GM18505 (cell line): ENCODE results near the gene PNPLA3.

Source experiments
- ATAC-seq: cut with Tn5 transposase; IDR thresholded peaks from one replicate; pipeline ENCODE4 v1.9.1; 2021; ENCODE audit not compliant: unreplicated experiment
- POLR2A ChIP-seq: IDR thresholded peaks from 4 replicates; pipeline ENCODE4 v1.6.1; 2011; ENCODE audit warnings: borderline replicate concordance; ENCODE audit not compliant: insufficient read depth, insufficient read length; ENCODE audit errors: extremely low read depth

The PNPLA3 gene

GRCh38 chr22:43972931-43973462 is 49.4 kb downstream of the PNPLA3 start:
- TF ChIP-seq POLR2A, result no peak
- no peak for ATAC-seq

DNA sequence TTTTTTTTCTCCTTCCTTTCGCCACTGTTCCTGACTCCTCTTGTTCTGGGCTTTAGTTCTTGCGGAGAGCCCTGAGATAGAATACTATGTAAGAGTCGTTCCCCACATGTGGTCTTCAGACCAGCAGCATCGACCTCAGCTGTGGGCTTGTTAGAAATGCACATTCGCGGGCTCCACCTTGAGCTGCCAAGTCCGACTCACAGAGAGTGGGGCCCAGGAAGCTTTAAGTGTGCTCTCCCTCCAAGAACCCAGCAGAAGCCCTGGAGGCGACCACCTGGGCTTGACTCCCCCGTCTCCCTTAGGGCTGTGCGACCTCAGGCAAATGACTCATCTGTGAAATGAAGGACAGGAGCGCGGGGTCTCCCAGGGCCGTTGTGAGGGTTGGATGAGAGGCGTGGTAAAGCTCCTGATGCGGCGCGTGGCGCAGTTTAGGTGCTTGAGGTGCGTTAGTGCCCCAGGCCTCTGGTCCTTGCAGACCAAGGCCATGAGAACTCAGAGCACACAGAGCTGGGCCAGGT is 50.5 kb downstream of the PNPLA3 start:
- TF ChIP-seq POLR2A, result no peak

GRCh38 chr22:43975041-43975440 is 51.4 kb downstream of the PNPLA3 start:
- ATAC-seq, result no peak
- no peak for TF ChIP-seq POLR2A

More for the DNA sequence above, 50.5 kb downstream of the PNPLA3 start:
- ATAC-seq, result no peak

- no peak for ATAC-seq
Measured at GRCh38 chr22:43976861-43977795, 53.5 kb downstream of the PNPLA3 start.

DNA sequence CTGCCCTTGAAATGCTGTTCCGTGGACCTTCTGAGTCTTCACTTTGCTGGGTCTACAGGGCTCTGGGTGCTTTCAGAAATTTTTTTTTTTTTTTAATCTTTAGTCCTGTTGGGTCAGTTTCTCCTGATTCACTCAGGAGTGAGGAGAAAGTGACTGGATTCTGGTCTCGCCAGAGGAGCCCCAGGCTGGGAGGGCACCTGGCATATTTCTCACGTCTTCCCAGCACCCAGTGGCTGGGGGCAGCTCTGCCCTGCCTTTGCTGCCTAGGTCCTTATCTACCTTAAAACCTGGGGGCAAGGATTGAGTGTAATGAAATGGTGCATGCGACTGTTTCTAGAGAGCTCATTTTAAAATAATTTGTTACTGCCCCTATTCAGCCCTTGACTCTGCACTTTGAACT is 55.0 kb downstream of the PNPLA3 start:
- no peak for ATAC-seq
- TF ChIP-seq POLR2A, result no peak

More at GRCh38 chr22:43976861-43977795, 53.5 kb downstream of the PNPLA3 start:
- no peak for TF ChIP-seq POLR2A

DNA sequence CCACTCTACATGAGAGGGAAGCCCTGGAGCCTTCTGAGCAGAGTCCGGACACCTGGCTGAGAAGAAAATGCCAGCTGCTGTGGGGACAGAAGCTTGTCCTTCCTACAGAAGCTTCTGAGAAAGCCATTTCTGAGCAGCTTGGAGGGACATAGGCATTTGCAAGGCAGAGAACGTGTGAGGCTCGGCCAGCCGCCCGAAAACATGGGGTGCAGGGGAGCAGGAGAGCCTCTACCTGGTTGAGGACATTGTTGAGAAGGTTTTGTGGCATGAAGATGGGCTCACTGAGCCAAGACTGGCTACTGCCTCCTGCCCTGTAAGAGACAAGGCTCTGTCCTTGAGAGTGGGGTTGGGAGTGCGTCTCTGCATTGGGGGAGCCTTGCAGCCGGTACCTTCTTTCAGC is 57.0 kb downstream of the PNPLA3 start:
- no peak for TF ChIP-seq POLR2A
- ATAC-seq, result no peak

GRCh38 chr22:43980996-43981395 is 57.4 kb downstream of the PNPLA3 start:
- no peak for ATAC-seq
- TF ChIP-seq POLR2A, result no peak

DNA sequence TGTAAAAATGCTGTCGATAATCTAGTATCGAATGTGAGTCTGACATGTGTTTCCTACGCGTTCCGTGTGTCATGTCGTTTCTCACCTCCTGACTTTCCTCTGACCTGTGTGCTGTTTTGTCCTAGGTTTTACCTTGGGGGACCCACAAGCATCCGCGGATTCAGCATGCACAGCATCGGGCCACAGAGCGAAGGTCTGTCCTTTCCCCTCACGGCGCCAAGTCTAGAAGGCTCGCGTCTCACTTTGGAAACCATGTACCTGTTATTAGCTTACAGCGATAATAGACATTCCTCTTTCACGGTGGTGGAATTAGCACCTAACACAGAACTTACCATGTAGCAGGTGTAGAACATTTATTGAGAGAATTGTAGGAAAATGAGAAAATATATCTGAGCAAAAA is 60.2 kb downstream of the PNPLA3 start:
- TF ChIP-seq POLR2A, result no peak
- ATAC-seq, result no peak

- no peak for TF ChIP-seq POLR2A
- ATAC-seq, result no peak
Measured at GRCh38 chr22:43985532-43985931, 61.9 kb downstream of the PNPLA3 start.

DNA sequence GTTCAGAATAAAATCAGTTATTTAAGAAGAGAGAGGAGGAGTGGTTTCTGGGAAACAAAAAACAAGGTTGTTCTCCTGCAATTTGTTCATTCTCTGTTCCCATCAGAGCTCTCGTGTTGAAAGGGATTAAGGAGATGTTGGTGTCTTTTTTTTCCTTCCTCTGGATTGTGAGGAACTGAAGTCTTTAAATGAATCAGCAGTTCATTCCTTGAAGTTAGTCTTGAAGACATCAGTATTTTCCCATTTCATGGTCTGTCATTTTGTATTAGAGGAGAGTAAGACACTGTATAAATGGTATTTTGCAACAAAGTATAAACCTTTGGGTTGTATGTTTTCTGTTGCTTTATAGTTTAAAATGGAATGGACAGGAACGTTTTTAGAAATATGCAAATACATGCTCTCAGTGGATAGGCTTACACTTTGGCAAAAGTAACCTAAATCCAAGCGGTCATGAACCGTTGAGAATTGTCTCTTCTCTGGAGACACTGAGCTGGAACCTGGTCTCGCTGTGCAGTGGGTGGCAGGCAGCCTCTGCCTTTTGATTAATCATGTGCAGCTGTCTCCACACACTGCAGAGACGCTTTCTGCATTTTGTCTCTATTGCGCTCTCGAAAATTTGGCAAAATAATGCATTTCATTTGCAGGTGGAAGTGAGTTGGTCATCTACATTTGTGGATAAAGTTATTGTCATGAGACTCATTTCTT is 64.7 kb downstream of the PNPLA3 start:
- no peak for ATAC-seq
- TF ChIP-seq POLR2A, result no peak

DNA sequence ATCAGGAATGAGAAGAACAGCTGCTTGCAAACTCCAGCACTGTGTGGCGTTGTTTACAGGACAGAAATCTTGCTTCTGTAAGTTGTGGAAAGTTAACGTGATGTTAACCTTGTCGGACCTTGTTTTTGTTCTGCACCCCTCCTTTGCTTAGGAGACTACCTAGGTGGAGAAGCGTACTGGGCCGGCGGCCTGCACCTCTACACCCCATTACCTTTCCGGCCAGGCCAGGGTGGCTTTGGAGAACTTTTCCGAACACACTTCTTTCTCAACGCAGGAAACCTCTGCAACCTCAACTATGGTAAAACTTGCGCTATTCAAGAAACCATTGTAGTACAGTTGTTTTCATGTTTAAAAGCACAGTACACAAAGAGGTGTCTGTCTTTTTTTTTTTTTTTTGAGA is 65.4 kb downstream of the PNPLA3 start:
- no peak for TF ChIP-seq POLR2A
- ATAC-seq, result no peak

DNA sequence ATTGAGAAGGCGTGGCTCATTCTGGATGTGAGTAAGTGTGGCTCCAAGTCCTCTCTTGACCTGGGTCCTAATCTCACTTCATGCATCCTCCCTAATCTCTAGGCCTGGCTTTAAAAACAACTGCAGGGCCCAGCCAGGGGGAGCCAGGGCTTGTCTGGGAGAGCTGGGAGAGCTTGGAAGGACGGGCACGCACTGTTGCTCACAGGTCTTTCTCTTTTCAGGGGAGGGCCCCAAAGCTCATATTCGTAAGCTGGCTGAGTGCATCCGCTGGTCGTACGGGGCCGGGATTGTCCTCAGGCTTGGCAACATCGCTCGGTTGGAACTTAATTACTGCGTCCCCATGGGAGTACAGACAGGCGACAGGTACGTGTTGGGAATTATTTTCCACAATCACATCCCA is 66.4 kb downstream of the PNPLA3 start:
- no peak for TF ChIP-seq POLR2A
- ATAC-seq, result no peak

- TF ChIP-seq POLR2A, result no peak
- ATAC-seq, result no peak
Measured at GRCh38 chr22:43991316-43992020, 67.9 kb downstream of the PNPLA3 start.
